Ramos (cell line): ENCODE data around the gene GSPT1.
"Not testable (repeated sequence)": the region's sequence is repeated elsewhere in the genome, so short reads cannot be mapped to it uniquely, and the experiment has no call there.

Experiments used
- in situ Hi-C: fragments of 300-500 bp; cut with MboI; formaldehyde crosslinking; loops from one replicate; pipeline ENCODE4 v1.14.3; 2022; ENCODE audit warnings: low sequenced_read_pairs; ENCODE audit not compliant: unreplicated experiment

The GSPT1 gene

GRCh38 chr16:11823645-11824044 is 92.1 kb downstream of the GSPT1 start:
- in situ Hi-C loops, result not testable (repeated sequence)

GRCh38 chr16:11819798-11820197 is 96.0 kb downstream of the GSPT1 start:
- in situ Hi-C loops, result loop anchor here (5.0 to 10.0 kb wide), 3 partner anchors 285 to 855 kb away; no protein-coding TSS in a partner anchor

GRCh38 chr16:11818970-11819369 is 96.8 kb downstream of the GSPT1 start:
- in situ Hi-C loops, result loop anchor here (5.0 to 10.0 kb wide), 3 partner anchors 284 to 854 kb away; no protein-coding TSS in a partner anchor
